GM21447 (cell line): ENCODE results near the gene RTP5.
"Not testable (repeated sequence)": the region's sequence is repeated elsewhere in the genome, so short reads cannot be mapped to it uniquely, and the experiment has no call there.

Source experiments
- ATAC-seq: cut with Tn5 transposase; IDR thresholded peaks from one replicate; pipeline ENCODE4 v1.9.1; 2021; ENCODE audit not compliant: unreplicated experiment

Gene RTP5

DNA sequence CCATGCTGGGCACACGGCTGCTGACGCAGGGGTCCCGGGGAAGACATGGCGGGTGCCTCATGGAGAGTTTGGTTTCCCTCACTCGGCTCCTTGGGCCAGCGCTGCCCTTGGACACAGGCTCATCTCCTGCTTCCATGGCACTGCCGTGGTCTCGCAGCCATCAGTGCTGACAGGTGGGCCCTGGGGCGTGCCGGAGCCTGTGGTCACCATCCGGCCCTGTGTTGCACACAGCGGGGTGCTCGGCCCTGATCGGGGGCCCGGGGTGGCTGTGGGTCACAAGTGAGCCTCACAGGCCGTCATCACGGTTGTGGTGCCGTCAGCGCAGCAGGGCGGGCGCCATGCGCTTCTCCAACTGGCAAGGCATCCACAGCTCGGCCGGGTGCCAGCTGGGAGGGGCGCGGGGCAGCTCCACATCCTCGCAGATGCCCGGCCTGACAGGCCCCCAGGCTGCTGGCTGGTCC lies 582 bp downstream of the RTP5 start:
- no peak for ATAC-seq

DNA sequence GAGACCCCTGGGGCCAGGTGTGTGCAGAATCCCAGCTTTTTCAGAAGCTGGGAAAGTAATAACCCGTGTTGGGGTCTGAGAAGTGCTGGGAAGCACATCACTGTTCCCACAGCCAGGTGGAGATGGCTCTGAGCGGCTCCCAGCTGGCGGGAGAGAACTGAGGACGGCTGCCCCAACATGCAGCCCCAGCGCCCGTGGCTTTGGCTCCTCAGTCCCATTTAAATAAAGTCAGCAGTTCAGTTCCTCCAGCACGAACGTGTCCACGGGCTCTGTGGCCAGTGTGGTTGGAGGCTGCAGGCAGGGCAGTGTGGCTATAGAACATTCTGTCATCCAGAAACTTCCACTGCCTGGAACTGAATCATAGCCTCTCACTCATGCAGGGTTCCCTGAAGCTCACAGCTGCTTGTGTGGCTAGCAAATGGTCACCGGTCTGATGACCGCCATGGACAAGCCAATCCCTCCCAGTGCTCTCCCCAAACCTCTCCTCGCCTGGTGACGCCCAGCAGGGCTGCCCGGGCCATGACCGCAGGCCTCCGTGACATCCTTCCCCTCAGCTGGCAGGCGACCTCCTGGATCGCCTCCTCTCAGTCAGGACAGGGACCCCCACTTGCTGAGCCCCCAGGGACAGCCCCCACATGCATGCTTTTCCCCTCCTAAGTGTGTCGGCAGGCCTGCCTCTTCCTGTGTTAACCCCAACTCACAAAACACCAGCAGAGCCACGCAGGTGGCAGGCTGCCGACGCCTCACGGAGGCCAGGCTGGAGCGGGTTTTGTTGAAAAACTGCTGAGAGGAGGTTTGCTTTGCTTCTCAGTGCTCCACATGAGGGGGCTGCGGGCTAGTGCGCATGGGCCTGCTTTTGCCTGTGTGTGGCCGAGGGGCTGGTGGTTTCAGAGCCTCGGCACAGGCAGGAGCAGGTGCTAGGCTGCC lies 1.3 kb downstream of the RTP5 start:
- no peak for ATAC-seq

DNA sequence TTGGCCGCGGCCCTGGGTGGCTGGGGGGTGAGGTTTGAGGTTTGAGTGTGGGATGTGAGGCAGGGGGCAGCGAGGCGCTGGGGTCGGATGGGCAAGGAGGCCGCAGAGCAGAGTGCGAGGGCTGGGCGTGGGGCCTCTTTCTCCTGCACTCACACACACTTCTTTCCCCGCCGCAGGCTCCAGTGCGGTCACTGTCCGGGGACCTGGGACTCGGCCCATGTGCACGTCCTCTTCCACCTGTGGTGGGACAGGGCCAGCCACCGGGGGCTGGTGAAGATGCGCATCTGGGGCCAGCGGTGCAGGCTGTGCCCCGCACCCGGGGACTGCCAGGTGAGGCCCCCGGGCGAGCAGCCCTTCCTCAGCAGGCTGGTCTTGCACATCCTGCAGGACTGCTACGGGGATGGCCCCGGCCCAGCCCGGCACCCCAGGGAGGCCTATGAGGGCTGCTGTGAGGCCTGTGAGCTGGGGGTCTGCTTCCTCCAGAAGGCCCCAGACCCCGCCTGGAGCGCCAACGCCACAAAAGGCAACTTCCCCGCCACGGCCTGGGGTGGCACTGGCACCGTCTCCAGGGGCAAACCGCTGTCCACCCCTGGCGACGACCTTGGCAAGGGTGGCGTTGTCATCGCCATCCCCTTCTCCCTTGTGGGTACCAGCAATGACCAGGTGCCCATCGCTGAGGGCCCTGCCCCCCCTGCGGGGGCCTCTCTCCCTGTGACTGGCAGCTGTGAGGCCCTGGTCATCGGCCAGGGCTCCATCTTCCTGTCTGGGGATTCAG lies 2.2 kb downstream of the RTP5 start:
- ATAC-seq: no peak

DNA sequence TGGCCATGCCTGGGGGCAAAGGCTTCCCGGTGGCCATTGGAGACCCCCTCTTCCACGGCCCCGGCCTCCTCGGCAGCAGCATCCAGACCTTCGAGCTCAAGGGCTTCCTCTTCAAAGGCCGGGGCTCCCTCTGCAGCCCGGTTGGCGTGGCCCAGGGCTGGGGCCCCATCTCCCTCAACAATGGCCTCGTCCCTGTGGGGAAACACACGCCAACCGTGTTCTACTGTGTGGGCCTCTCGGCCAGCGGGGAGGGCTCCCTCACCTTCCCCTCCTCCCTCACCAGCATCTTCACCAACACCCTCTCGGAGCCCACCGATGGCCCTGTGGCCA lies 2.7 kb downstream of the RTP5 start:
- no peak for ATAC-seq

DNA sequence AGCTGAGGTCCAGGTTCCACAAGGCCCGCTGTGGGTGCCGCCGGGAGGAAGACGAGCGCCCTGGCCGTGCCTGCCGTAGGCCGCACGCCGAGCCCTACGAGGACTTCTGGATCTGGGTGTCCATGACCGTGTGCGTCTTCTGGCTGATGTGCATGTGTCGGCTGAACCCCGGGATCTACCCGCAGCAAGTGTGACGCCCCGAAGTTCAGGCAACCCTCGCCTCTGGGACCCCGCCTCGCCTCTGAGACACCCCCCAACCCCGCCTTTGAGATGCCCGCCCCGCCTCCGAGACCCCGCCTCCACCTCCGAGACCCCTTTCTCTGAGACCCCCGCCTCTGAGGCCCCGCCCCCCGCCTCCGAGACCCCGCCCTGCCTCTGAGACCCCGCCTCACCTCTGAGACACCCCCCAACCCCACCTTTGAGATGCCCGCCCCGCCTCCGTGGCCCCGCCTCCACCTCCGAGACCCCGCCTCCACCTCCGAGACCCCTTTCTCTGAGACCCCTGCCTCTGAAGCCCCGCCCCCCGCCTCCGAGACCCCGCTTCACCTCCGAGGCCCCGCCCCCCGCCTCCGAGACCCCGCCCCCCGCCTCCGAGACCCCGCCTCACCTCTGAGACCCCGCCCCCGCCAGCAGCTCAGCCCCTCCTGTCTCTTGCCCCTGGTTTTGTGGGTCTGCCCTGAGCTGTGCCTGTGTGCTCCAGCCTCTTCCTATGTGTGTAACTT lies 3.7 kb downstream of the RTP5 start:
- ATAC-seq: no peak

DNA sequence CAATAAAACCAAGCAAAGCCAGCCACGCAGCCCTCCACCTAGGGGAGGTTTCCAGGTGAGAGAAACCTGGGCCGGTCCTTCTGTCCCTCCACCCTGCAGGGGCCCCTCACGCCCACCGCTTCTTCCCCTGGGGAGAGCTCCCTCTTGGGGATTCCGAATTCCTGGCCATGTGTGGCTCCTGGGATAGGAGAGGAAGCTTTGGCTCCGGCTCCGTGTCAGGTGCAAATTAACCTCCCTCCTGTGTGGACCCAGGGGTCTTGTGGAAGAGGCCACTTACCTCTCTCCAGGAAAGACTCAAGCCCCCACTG lies 4.2 kb downstream of the RTP5 start:
- ATAC-seq: no peak

DNA sequence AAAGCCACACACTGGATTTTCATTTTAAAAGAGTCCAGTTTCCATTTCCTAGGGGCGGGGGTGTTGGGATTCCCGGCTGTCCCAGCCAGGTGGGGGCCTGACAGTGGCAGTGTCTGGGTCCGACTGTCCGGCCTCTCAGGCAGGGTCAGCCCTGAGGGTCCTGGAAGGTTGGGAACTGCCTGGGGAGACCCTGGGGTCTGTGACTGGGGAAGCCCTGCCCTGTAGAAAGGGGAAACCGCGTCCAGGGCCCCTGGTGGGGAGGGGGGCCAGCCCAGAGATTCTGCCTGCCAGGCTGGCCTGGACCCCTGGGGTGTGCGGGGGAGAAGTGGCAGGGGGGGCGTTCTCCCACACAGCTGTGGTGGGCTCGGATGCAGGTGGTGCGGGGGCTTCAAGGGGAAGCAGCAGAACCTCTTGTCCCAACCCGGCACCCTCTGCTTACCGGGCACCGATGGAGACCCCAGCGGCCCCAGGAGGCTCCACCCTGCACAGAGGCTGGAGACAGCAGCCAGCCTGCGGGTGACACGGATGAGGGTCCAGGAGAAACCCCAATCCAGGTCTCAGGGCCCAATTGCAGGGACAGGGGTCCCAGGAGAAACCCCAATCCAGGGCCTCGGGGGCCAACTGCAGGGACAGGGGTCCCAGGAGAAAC lies 4.9 kb downstream of the RTP5 start:
- no peak for ATAC-seq

DNA sequence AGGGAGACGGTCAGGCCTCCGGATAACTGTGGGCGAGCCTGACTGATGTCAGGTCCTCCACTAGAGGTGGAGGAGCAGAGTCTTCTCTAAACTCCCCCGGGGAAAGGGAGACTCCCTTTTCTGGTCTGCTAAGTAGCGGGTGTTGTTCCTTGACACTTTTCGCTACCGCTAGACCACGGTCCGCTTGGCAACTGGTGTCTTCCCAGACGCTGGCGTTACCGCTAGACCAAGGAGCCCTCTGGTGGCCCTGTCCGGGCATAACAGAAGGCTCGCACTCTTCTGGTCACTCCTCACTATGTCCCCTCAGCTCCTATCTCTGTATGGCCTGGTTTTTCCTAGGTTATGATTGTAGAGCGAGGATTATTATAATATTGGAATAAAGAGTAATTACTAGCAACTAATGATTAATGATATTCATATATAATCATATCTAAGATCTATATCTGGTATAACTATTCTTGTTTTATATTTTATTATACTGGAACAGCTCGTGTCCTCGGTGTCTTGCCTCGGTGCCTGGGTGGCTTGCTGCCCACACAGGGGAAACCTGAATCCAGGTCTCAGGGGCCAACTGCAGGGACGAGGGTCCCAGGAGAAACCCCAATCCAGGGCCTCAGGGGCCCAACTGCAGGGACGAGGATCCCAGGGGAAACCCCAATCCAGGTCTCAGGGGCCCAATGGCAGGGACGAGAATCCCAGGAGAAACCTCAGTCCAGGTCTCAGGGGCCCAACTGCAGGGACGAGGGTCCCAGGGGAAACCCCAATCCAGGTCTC lies 6.4 kb downstream of the RTP5 start:
- ATAC-seq: not testable (repeated sequence)

DNA sequence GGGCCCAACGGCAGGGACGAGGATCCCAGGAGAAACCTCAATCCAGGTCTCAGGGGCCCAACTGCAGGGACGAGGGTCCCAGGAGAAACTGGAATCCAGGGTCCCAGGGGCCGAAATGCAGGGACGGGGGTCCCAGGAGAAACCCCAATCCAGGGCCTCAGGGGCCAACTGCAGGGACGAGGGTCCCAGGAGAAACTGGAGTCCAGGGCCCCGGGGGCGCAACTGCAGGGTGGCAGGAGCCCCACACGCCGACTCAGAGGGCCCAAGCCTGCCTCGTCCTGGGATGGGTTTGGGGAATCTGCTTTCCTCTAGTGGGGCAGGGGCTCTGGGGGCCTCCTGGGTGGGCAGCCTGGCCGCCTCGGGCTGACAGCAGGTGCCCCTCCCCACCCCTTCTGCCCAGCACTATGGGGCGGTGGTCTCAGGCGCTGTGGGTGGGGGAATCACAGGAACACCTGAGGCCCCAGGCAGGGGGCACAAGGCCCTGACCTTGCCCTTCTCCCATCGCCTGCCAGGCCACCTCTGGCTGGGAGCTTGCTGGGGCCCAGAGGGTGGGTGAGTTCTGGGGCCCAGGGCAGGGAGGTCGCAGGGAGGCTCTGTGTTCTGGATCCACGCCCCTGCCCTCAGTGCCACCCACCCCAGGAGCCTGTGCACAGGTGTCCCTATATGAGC lies 7.1 kb downstream of the RTP5 start:
- ATAC-seq: no peak

DNA sequence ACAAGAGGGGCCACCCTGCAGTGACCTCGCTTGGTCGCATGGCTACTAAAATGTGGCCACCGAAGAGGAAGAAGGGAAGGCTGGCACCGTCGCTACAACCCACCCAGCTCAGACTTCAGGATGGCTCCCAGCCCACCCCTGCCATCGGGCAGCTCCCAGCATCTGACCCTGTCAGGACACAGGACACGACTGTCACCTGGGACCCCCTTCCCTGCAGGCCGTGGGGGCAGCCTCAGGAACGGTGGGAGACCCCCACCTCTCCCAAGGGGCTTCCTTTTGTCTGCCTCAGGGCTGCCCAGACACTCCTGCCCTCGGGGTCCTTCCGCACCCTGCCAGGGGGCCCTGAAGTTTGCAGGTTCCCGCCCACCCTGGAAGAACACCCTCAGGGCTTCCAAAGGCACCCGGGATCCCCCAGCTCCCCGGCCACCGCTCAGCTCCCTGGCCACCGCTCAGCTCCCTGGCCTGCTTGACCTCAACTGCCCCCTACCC lies 7.7 kb downstream of the RTP5 start:
- no peak for ATAC-seq

DNA sequence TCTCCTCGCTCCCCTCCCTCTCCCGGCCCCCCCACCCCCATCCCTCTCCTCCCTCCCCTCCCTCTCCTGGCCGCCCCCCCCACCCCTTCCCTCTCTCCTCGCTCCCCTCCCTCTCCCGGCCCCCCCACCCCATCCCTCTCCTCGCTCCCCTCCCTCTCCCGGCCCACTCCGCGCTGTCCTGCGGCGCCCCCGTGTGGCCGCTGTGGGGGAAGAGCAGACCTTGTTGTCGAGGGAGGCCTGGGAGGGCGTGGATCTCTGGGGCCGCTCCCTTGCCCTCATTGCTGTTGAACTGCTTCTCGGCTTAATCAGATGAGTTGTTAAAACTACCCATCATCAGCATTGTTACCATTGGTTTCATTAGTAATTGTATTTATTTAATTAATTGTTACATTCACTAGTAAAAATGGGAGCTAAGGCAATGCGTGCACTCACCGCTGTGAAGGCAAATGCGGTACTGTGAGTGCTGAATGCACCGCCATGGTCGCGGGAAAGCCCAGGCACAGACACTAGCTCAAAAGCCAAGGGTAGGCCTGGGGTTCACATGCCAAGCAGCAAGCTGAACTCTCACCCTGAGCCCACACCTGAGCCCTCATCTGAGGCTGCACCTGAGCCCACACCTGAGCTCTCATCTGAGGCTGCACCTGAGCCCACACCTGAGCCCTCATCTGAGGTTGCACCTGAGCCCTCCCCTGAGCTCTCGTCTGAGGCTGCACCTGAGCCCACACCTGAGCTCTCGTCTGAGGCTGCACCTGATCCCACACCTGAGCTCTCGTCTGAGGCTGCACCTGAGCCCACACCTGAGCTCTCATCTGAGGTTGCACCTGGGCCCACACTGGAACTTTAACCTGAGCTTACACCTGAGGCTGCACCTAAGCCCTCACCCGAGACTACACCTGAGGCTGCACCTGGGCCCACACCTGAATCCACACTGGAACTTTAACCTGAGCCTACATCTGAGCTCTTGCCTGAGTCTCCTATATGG lies 8.8 kb downstream of the RTP5 start:
- ATAC-seq: no peak

DNA sequence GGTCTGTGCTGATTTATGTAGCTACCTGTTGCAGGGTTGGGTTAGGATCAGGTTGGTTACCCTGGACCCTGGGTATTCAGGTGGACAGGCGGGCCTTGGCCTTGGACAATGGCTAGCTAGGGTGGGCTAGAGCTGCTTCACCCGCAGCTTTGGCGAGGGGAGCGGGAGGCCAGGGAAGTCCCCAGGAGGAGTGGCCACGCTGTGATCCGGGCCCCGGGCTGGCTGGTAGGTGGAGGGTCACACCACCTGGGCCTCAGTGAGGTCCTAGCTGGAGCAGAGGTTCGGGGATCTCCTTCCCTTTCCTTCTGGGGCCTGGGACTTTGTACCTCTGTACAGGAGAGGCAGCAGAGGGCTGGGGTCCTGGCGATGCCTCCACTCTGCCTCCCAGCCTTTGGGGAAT lies 9.8 kb downstream of the RTP5 start:
- ATAC-seq: no peak

DNA sequence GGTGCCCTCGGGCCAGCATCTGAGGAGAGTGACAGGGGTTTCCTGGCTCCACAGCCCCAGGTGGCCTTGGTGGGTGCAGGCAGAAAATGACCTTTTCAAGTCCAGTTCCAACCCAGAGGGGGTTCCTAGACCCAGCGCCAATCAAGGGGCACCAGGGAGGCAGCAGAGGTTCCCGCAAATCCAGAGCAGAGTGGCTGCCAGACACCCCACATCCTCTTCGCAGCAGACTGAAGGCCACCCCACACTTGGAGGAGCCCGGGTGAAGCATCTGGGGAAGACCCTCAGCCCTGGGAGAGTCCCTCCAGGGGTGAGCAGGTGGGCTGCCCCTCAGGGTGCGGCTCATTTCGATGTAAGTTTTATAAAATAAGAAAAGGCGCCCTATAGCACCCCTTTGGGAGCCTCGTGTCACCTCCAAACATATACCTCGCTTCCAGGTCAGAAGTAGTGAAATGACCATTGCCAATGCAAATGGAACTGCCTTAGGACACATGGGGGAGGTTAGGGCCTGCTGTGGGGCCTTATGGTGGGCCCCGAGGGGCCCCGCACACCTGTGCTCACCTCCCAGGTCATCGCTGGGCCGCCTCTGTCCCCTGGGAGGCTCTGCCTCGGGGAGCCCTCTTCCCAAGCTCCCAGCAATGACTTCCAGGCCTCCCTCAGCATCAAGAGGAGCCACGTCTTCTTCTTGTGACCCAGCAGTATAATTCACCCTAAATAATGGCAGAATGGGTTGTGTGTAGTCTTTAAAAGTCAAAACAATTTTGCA lies 11.0 kb downstream of the RTP5 start:
- ATAC-seq: no peak

DNA sequence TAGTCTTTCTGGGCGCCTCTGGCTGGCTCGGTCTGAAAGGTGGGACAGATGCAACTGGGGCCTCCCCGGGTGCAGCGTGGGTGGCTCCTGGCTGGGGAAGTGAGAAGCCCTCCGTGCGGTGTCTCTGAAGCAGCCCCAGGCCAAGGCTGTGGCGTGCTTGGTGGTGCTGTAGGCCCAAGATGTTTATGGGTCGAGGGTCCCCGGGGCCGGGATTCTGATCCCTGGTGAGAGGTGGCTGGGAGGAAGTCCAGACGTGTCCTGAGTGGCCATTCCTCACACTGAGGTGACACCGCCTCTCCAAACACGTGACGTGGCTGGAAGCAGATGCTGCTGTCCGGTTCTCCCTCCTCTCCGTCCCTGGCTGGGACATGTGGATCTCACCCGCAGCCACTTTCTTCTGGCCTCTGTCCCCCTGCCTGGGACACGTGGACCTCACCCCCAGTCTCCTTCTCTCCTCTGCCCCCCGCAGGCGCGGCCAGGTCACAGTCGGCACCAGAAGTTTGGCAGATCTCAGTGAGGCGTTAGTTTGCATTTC lies 12.6 kb downstream of the RTP5 start:
- ATAC-seq: peak; percentile 69

DNA sequence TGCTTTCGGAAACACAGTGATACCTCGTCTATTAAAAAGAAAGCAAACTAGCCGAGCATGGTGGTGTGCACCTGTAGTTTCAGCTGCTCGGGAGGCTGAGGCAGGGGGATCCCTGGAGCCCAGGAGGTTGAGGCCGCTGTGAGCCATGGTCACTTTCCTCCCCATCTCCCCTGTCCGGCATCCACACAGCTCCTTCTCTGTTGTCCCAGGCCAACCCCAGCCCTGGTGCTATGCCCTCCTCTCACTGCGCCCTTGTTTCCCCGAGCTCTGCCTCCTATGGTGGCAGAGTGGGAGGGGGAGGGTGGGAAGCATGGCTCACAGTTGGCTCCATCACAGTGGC lies 15.4 kb downstream of the RTP5 start:
- ATAC-seq: no peak

DNA sequence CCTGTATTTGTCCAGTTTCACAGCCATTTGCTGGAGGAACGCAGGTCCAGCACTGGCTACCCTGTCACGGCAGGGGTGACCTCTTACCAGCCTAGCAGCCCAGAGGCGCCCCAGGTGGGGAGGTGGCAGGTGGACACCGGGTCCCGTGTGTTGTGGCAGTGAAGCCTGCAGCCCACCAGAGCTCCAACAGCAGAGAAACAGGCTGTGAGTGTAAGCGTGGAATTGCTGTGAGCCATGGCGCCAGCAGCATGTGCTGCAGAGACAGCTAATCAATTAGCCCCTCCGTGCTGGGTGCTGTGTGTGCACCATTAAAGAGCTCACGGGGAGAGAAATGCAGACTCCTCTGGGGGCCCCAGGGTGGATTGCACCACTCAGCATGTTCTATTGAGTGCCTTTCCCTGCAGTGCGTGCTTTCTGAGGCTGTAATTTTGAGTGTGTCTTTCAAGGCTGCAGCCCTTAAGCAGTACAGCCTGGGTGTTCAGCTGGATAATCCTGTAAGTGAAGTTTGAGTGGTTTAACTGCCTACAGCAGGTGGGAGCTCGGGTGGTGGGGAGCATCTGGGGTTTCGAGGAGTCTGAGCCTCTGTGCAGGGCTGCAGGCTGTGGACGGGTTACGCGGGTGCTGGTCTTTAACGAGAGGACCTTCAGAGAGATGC lies 15.9 kb downstream of the RTP5 start:
- ATAC-seq: no peak

DNA sequence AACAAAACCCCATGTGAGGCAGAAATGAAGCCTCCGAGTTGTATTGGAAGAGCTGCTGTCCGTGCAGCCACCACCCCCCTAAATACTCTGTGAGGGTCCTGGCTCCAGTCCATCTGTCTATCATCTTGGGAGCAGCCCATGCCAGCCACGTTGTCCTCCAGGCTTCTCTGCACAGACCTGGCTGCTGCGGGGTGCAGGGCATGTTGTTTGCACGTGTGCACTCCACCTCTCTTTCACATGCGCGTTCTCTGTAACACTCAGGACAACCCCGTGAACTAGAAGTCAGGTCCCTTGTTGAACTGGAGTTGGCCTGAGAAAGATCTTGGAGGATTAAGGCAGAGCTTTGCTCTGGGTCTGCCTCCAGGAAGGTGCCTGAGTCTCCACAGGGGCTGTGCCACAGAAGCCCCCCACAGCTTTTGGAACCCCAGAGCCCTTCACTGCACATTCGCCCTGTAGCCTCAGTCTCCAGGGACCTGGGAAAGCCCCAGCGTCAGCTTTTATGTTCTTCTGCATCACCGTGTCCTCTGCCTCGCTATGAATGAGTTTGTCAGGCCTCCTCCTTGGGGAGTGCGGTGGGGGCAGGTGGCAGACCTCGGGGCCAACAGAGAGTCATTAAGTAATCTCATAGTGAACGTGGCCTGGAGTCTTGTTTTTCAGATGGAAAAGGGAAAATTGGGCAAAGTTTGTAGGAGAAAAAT lies 16.6 kb downstream of the RTP5 start:
- no peak for ATAC-seq
